SK-N-SH (cell line): Measurements from ENCODE around the gene SH3PXD2A. TPM values are rescaled to one million over a fixed set of nuclear protein-coding genes. Genes with fewer than 3 reads are reported as not detected.

Source experiments
- CTCF ChIA-PET: fragments of 300-600, 350-600 bp; formaldehyde crosslinking; extraction: SDS; loops from one replicate; lab custom pipeline; 2021; lab: Yijun Ruan, JAX
- POLR2A ChIA-PET: fragments of 350-600 bp; sonication (Branson Sonifier 250); formaldehyde crosslinking; extraction: SDS; loops from one replicate; lab custom pipeline; 2020; ENCODE audit warnings: antibody characterized with exemption, inconsistent platforms; lab: Yijun Ruan, JAX
- DNase-seq: peaks from one replicate; pipeline ENCODE4 v3.0.0; 2012
- H2AFZ ChIP-seq: fragments of 200-600 bp; sonication (generic); 2 replicates; pipeline ENCODE4 v1.8.1; 2016; ENCODE audit warnings: antibody characterized with exemption, mild to moderate bottlenecking, low read depth
- H3F3A ChIP-seq: fragments of 200-600 bp; sonication (generic); replicated peaks from 2 replicates; pipeline ENCODE3; 2016; ENCODE audit warnings: antibody characterized with exemption, mild to moderate bottlenecking; ENCODE audit not compliant: insufficient read depth
- H3K27ac ChIP-seq, 2 experiments: fragments of 200-500 bp in 1 of 2; fragments of 200-600 bp in 1 of 2; sonication (Bioruptor generic) in 1 of 2; sonication (generic), shearing (Covaris generic) in 1 of 2; 2 replicates each; pipeline versions ENCODE4 v1.5.1 to v1.6.1; 2014 to 2016; ENCODE audit warnings: low read depth in 2 of 2, inconsistent platforms in 1 of 2, low read length in 1 of 2, mild to moderate bottlenecking in 1 of 2, mixed read lengths in 1 of 2
- H3K27me3 ChIP-seq: fragments of 200-600 bp; sonication (generic), shearing (Covaris generic); 2 replicates; pipeline ENCODE4 v1.6.1; 2016; ENCODE audit warnings: mixed run types; ENCODE audit not compliant: insufficient read depth
- H3K36me3 ChIP-seq, 2 experiments: fragments of 200-500 bp in 1 of 2; fragments of 200-600 bp in 1 of 2; sonication (Bioruptor generic) in 1 of 2; sonication (generic) in 1 of 2; replicated peaks in 1 of 2; 2 replicates each; pipeline versions ENCODE3 to v1.5.1; 2014 to 2016; ENCODE audit warnings: low read length in 1 of 2, mild to moderate bottlenecking in 1 of 2; ENCODE audit not compliant: insufficient read depth in 2 of 2, control insufficient read depth in 1 of 2
- H3K4me1 ChIP-seq, 2 experiments: fragments of 200-500 bp in 1 of 2; fragments of 200-600 bp in 1 of 2; sonication (Bioruptor generic) in 1 of 2; sonication (generic), shearing (Covaris generic) in 1 of 2; 2 replicates each; pipeline versions ENCODE4 v1.5.1 to v1.6.1; 2014 to 2016; ENCODE audit warnings: low read depth in 1 of 2, low read length in 1 of 2, mixed run types in 1 of 2; ENCODE audit not compliant: insufficient read depth in 2 of 2, control insufficient read depth in 1 of 2
- H3K4me2 ChIP-seq: fragments of 200-600 bp; sonication (generic), shearing (Covaris generic); 2 replicates; pipeline ENCODE4 v1.6.1; 2017; ENCODE audit warnings: mixed run types
- H3K4me3 ChIP-seq, 2 experiments: fragments of 200-500 bp in 1 of 2; fragments of 200-600 bp in 1 of 2; sonication (Bioruptor generic) in 1 of 2; sonication (generic), shearing (Covaris generic) in 1 of 2; 2 replicates each; pipeline versions ENCODE4 v1.5.1 to v1.8.1; 2014 to 2016; ENCODE audit warnings: low read depth in 2 of 2, inconsistent platforms in 1 of 2, low read length in 1 of 2, mild to moderate bottlenecking in 1 of 2, mixed read lengths in 1 of 2, moderate library complexity in 1 of 2
- H3K79me2 ChIP-seq: fragments of 200-600 bp; sonication (generic); 2 replicates; pipeline ENCODE4 v1.8.1; 2017; ENCODE audit warnings: mild to moderate bottlenecking; ENCODE audit not compliant: insufficient read depth
- H3K9ac ChIP-seq: fragments of 200-600 bp; sonication (generic); 2 replicates; pipeline ENCODE4 v1.6.1; 2017; ENCODE audit warnings: mixed run types
- H3K9me2 ChIP-seq: fragments of 200-600 bp; sonication (generic); 2 replicates; pipeline ENCODE4 v1.6.1; 2017; ENCODE audit warnings: mixed run types
- H3K9me3 ChIP-seq: fragments of 200-600 bp; sonication (generic); 2 replicates; pipeline ENCODE4 v1.6.1; 2017; ENCODE audit warnings: mixed run types, mild to moderate bottlenecking, moderate library complexity
- H4K20me1 ChIP-seq: fragments of 200-600 bp; sonication (generic); 2 replicates; pipeline ENCODE4 v1.6.1; 2017; ENCODE audit warnings: mild to moderate bottlenecking, mixed run types; ENCODE audit not compliant: insufficient read depth
- CTCF ChIP-seq: fragments of 200-600 bp; sonication (generic); IDR thresholded peaks from 2 replicates; pipeline ENCODE4 v1.6.1; 2017; ENCODE audit warnings: antibody characterized with exemption, mild to moderate bottlenecking, moderate library complexity
- EP300 ChIP-seq, 2 experiments: IDR thresholded peaks; 2 replicates each; pipeline versions ENCODE4 v1.4.0 to v1.6.1; 2012; ENCODE audit warnings: borderline replicate concordance in 1 of 2, low read depth in 1 of 2, low read length in 1 of 2
- EZH2phosphoT487 ChIP-seq: fragments of 200-600 bp; sonication (generic); IDR thresholded peaks from 2 replicates; pipeline ENCODE4 v1.6.1; 2017; ENCODE audit warnings: low read depth, mixed run types, mild to moderate bottlenecking, antibody characterized with exemption, moderate library complexity, borderline replicate concordance
- FOXM1 ChIP-seq: IDR thresholded peaks from 2 replicates; pipeline ENCODE4 v1.4.0; 2012; ENCODE audit warnings: low read depth, mild to moderate bottlenecking
- GATA2 ChIP-seq: sonication (generic); formaldehyde crosslinking; IDR thresholded peaks from 2 replicates; pipeline ENCODE4 v1.5.0; 2020; ENCODE audit warnings: mild to moderate bottlenecking, missing genetic modification reagents
- IRF3 ChIP-seq: fragments of 150-350 bp; IDR thresholded peaks from 2 replicates; pipeline ENCODE4 v1.6.1; 2016; ENCODE audit warnings: mild to moderate bottlenecking, low read depth, low read length
- JUND ChIP-seq: IDR thresholded peaks from 2 replicates; pipeline ENCODE4 v1.4.0; 2012
- MAX ChIP-seq: IDR thresholded peaks from 2 replicates; pipeline ENCODE4 v1.4.0; 2012; ENCODE audit warnings: low read depth
- MEF2A ChIP-seq: IDR thresholded peaks from 2 replicates; pipeline ENCODE4 v1.4.0; 2012; ENCODE audit warnings: low read depth, borderline replicate concordance
- NRF1 ChIP-seq: IDR thresholded peaks from 2 replicates; pipeline ENCODE4 v1.6.1; 2012; ENCODE audit warnings: low read depth, mild to moderate bottlenecking, low read length
- RAD21 ChIP-seq: IDR thresholded peaks from 2 replicates; pipeline ENCODE4 v1.6.1; 2012; ENCODE audit warnings: mild to moderate bottlenecking, low read length
- RCOR1 ChIP-seq: fragments of 150-350 bp; IDR thresholded peaks from 2 replicates; pipeline ENCODE4 v1.6.1; 2017; ENCODE audit warnings: antibody characterized with exemption, low read length
- REST ChIP-seq: IDR thresholded peaks from 2 replicates; pipeline ENCODE4 v1.6.1; 2012; ENCODE audit warnings: mild to moderate bottlenecking, low read depth, low read length, moderate library complexity
- SMC3 ChIP-seq: IDR thresholded peaks from 2 replicates; pipeline ENCODE4 v1.6.1; 2012; ENCODE audit warnings: low read depth, low read length, improper control_type of control experiment
- TAF1 ChIP-seq: IDR thresholded peaks from 2 replicates; pipeline ENCODE4 v1.6.1; 2012; ENCODE audit warnings: low read depth, mild to moderate bottlenecking, low read length, moderate library complexity, borderline replicate concordance
- TCF12 ChIP-seq: IDR thresholded peaks from 2 replicates; pipeline ENCODE4 v1.4.0; 2012
- TEAD4 ChIP-seq: IDR thresholded peaks from 2 replicates; pipeline ENCODE4 v1.4.0; 2012; ENCODE audit warnings: mild to moderate bottlenecking, borderline replicate concordance; ENCODE audit not compliant: insufficient read depth
- WGBS: methylation state at CpG from one replicate; pipeline ENCODE4 v1.1.6; 2017; ENCODE audit warnings: low lambda C conversion rate; 5-methylcytosine and 5-hydroxymethylcytosine counted together
- polyA plus RNA-seq, 3 experiments: library from polyadenylated mRNA; depleted of rRNA; stranded (reverse); fragments of >200 nt; gene quantifications; 2 replicates each; pipeline ENCODE4 v1.2.3, GENCODE V29; 2012

Gene SH3PXD2A
- polyA plus RNA-seq, 1 of the 3 experiments (the other 2 are of a cell fraction), result 2.5 TPM

GRCh38 chr10:103687172-103687571 is 168.2 kb downstream of the SH3PXD2A start:
- Histone ChIP-seq H3F3A (no peaks in the 10 kb centered on the region), H4K20me1 (no peaks in the 10 kb centered on the region), H3K9me3 (no peaks in the 10 kb centered on the region), H3K9me2 (no peaks in the 10 kb centered on the region), H3K27ac (no peak overlapping the region), H3K4me2 (no peak overlapping the region), H3K4me3 (no peak overlapping the region), H2AFZ (no peak overlapping the region), H3K4me1 (peaks cover 0 to 4% of the 10 kb centered on the region in 2 experiments; a peak in 1 of 4 replicates), H3K36me3 (no peaks in the 10 kb centered on the region), H3K27me3 (no peaks in the 10 kb centered on the region), H3K79me2 (no peaks in the 10 kb centered on the region), H3K9ac (no peak overlapping the region)
- CTCF ChIA-PET, result interaction anchor here (0.9 to 6.6 kb wide), 24 partner anchors 8 to 271 kb away, joined by 3 to 129 read pairs (median 10); no protein-coding TSS in a partner anchor
- DNase-seq, result no peak
- WGBS, result 87% methylated on average over 6 of the region's 6 CpGs
- TF ChIP-seq JUND (no peak), NRF1 (no peak), REST (no peak)
- POLR2A ChIA-PET, result interaction anchor here (1.1 kb wide), 1 partner anchor 65 kb away, joined by 4 read pairs; no protein-coding TSS in a partner anchor

GRCh38 chr10:103685880-103686669 is 169.3 kb downstream of the SH3PXD2A start:
- peak overlapping the region in 1 of 2 experiments; percentile 24; a peak in 1 of 4 replicates for H3K4me3 ChIP-seq
- ChIA-PET POLR2A (interaction anchor here (1.1 kb wide), 1 partner anchor 64 kb away, joined by 4 read pairs; no protein-coding TSS in a partner anchor), CTCF (interaction anchor here (0.6 to 6.6 kb wide), 58 partner anchors 9 to 326 kb away, joined by 3 to 129 read pairs (median 6); partner anchors contain the start of genes NEURL1 and SLK)
- 91% methylated on average over 2 of the region's 8 CpGs for WGBS
- no peaks in the 10 kb centered on the region for H3K9me3 ChIP-seq
- H3K27me3 ChIP-seq, result no peaks in the 10 kb centered on the region
- H3K4me2 ChIP-seq, result no peak overlapping the region
- H3K4me1 ChIP-seq, result peaks cover 0 to 4% of the 10 kb centered on the region in 2 experiments; a peak in 1 of 4 replicates
- no peaks in the 10 kb centered on the region for H4K20me1 ChIP-seq
- no peak overlapping the region for H3K9ac ChIP-seq
- no peaks in the 10 kb centered on the region for H3K79me2 ChIP-seq
- no peaks in the 10 kb centered on the region for H3F3A ChIP-seq
- DNase-seq, result peak; percentile 86
- H2AFZ ChIP-seq, result no peak overlapping the region
- H3K9me2 ChIP-seq, result no peaks in the 10 kb centered on the region
- no peaks in the 10 kb centered on the region for H3K36me3 ChIP-seq
- H3K27ac ChIP-seq, result no peak overlapping the region
- no peak for TF ChIP-seq MEF2A
- no peak for TF ChIP-seq EP300 (IDR thresholded peaks at IDR 0.05; ENCODE audit: borderline replicate concordance in 1 of 2, low read depth in 1 of 2, low read length in 1 of 2)
- TF ChIP-seq CTCF, result peak; percentile 95
- no peak for TF ChIP-seq TAF1
- peak; percentile 85 for TF ChIP-seq RAD21
- no peak for TF ChIP-seq EZH2phosphoT487
- no peak for TF ChIP-seq TEAD4
- no peak for TF ChIP-seq MAX
- no peak for TF ChIP-seq RCOR1
- TF ChIP-seq IRF3, result no peak
- no peak for TF ChIP-seq JUND
- TF ChIP-seq FOXM1, result no peak
- peak; percentile 84 for TF ChIP-seq SMC3
- TF ChIP-seq TCF12, result no peak
- TF ChIP-seq GATA2 (CRISPR knock-in tag), result no peak
